Mesothelial cell of epicardium (in vitro differentiated cells): Measurements from ENCODE around the gene PDCD11. TPM values are rescaled to one million over a fixed set of nuclear protein-coding genes. Genes with fewer than 3 reads are reported as not detected.
"Not testable (repeated sequence)": the region's sequence is repeated elsewhere in the genome, so short reads cannot be mapped to it uniquely, and the experiment has no call there.

Source experiments
- DNase-seq, 2 experiments: peaks; one replicate each; pipeline ENCODE4 v3.0.0; 2021; ENCODE audit warnings: low spot score in 2 of 2; ENCODE audit not compliant: unreplicated experiment in 2 of 2
- H3K27ac Mint-ChIP-seq: 2 replicates; pipeline ENCODE4 v1.8.0; 2021; ENCODE audit warnings: mixed read lengths
- H3K27me3 Mint-ChIP-seq: 2 replicates; pipeline ENCODE4 v1.8.0; 2021; ENCODE audit warnings: low read depth, mixed read lengths
- H3K36me3 Mint-ChIP-seq: 2 replicates; pipeline ENCODE4 v1.8.0; 2021; ENCODE audit warnings: mixed read lengths
- H3K4me1 Mint-ChIP-seq: 2 replicates; pipeline ENCODE4 v1.8.0; 2021; ENCODE audit warnings: mixed read lengths
- H3K4me3 Mint-ChIP-seq: 2 replicates; pipeline ENCODE4 v1.8.0; 2021; ENCODE audit warnings: mild to moderate bottlenecking, moderate library complexity, mixed read lengths
- H3K9me3 Mint-ChIP-seq: 2 replicates; pipeline ENCODE4 v1.8.0; 2021; ENCODE audit warnings: mixed read lengths
- total RNA-seq: library from RNA; stranded (reverse); gene quantifications from 3 replicates; pipeline ENCODE4 v1.2.1, GENCODE V29; 2021
- TF ChIP-seq, protein P1 (sequence below): fragments of 200-600 bp; sonication (generic); IDR thresholded peaks from one replicate; pipeline ENCODE4 v1.5.0; 2021; ENCODE audit warnings: antibody characterized with exemption; ENCODE audit not compliant: unreplicated experiment

PDCD11 gene
- total RNA-seq, 1 donor from 2014 or later = 53.6 TPM

DNA sequence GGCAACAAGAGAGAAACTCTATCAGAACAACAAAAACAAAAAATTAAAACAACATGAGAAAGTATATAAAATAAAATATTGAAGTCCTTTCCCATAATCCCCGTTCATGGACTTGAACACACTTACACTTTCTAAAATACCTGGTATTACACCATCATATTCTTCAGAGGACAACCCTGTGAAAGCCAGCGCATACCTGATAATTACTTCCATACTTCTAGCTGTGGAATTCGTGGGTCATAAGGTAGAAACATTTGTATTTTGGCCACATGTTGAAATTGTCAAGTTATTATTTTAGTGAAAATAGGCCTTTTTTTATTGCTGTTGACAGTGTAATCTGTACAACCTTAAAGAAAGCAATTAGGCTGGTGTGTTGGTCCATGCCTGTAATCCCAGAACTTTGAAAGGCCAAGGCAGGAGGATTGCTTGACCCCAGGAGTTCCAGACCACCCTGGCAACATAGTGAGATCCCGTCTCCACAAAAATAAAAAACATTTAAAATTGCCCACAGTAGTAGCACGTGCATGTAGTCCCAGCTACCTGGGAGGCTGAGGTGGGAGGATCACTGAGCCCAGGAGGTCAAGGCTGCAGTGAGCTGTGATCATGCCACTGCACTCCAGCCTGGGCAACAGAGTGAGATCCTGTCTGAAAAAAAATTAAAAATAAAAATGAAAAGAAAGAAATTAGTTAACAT is 40.4 kb upstream of the PDCD11 start:
- TF ChIP-seq, protein P1, sequence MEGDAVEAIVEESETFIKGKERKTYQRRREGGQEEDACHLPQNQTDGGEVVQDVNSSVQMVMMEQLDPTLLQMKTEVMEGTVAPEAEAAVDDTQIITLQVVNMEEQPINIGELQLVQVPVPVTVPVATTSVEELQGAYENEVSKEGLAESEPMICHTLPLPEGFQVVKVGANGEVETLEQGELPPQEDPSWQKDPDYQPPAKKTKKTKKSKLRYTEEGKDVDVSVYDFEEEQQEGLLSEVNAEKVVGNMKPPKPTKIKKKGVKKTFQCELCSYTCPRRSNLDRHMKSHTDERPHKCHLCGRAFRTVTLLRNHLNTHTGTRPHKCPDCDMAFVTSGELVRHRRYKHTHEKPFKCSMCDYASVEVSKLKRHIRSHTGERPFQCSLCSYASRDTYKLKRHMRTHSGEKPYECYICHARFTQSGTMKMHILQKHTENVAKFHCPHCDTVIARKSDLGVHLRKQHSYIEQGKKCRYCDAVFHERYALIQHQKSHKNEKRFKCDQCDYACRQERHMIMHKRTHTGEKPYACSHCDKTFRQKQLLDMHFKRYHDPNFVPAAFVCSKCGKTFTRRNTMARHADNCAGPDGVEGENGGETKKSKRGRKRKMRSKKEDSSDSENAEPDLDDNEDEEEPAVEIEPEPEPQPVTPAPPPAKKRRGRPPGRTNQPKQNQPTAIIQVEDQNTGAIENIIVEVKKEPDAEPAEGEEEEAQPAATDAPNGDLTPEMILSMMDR = no peak
- no peaks in the 10 kb centered on the region for H3K27me3 Mint-ChIP-seq

DNA sequence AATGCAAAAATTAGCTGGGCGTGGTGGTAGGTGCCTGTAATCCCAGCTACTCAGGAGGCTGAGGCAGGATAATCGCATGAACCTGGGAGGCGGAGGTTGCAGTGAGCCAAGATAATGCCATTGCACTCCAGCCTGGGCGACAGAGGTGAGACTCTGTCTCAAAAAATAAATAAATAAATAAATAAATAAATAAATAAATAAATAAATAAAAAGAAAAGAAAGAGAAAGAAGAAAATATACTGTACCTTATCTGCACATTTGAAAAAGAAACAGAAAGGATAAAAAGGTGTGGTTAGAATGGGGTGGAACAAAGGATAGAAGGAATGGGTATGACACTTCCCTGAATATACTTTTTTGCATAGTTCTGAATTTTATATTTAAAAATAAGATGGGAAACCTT is 36.9 kb upstream of the PDCD11 start:
- not testable (repeated sequence) for H3K27me3 Mint-ChIP-seq, H3K27ac Mint-ChIP-seq, DNase-seq, H3K36me3 Mint-ChIP-seq, H3K9me3 Mint-ChIP-seq, H3K4me1 Mint-ChIP-seq, H3K4me3 Mint-ChIP-seq

More for the DNA sequence above, 40.4 kb upstream of the PDCD11 start:
- no peaks in the 10 kb centered on the region for H3K36me3 Mint-ChIP-seq
- DNase-seq = no peak
- H3K27ac Mint-ChIP-seq = no peak overlapping the region
- no peaks in the 10 kb centered on the region for H3K9me3 Mint-ChIP-seq
- no peak overlapping the region for H3K4me3 Mint-ChIP-seq
- no peaks in the 10 kb centered on the region for H3K4me1 Mint-ChIP-seq

DNA sequence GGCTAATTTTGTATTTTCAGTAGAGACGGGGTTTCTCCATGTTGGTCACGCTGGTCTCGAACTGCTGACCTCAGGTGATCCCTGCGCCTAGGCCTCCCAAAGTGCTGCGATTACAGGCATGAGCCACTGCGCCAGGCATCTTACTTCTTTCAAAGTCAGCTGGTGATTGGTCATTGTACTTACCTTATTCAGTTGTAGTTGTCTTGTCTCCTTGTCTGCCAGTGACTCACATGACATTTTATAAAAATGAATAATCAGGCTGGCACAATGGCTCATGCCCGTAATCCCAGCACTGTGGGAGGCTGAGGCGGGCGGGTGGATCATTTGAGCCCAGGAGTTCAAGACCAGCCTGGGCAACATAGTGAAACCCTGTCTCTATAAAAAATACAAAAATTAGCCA is 35.6 kb upstream of the PDCD11 start:
- H3K9me3 Mint-ChIP-seq, H3K36me3 Mint-ChIP-seq, H3K4me1 Mint-ChIP-seq, H3K27me3 Mint-ChIP-seq, DNase-seq, H3K27ac Mint-ChIP-seq, H3K4me3 Mint-ChIP-seq: not testable (repeated sequence)

DNA sequence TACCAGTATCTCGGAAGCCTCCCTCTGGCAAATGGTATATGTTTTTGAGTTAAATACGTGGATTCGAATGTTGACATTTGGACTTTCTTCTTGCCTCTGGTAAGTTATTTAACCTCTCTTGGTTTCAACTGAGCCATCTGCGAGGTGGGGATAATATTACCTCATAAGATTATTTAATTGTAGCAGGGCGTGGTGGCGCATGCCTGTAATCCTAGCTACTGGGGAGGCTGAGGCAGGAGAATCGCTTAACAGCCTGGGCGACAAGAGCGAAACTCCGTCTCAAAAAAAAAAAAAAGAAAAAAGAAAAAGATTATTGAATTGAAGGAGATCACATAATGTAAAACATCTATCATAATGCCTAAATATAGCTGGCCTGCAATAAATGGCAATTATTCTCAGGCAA is 29.0 kb upstream of the PDCD11 start:
- Mint-ChIP-seq H3K4me1 (peaks cover 5% of the 10 kb centered on the region), H3K27me3 (no peaks in the 10 kb centered on the region), H3K9me3 (peaks cover 6% of the 10 kb centered on the region), H3K27ac (peak overlapping the region; percentile 95), H3K4me3 (peak overlapping the region; percentile 92), H3K36me3 (no peaks in the 10 kb centered on the region)
- DNase-seq = no peak
- TF ChIP-seq, protein P1 = no peak

DNA sequence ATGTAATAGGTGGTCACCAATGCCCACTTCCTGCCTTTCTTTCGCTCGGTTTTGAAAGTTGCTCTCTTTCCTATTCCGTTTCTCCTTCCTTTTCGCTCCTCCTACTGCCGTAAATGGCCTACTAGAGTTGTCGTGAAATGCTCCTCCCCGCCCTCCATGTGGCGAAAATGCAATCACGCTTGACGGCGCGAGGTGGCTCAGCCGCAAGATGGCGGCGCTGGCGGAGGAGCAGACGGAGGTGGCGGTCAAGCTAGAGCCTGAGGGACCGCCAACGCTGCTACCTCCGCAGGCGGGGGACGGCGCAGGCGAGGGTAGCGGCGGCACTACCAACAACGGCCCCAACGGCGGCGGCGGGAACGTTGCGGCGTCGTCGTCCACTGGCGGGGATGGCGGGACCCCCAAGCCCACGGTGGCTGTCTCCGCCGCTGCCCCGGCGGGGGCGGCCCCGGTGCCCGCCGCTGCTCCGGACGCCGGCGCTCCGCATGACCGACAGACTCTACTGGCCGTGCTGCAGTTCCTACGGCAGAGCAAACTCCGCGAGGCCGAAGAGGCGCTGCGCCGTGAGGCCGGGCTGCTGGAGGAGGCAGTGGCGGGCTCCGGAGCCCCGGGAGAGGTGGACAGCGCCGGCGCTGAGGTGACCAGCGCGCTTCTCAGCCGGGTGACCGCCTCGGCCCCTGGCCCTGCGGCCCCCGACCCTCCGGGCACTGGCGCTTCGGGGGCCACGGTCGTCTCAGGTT is 28.5 kb upstream of the PDCD11 start, which contains the start of gene TAF5:
Gene TAF5, plus strand, starts transcription at position 195 of the 737 bp plus-strand sequence. Its CDS starts 14 bp downstream, at position 209.
- Mint-ChIP-seq H3K4me3 (peak within 1 kb of the TSS; percentile 92), H3K4me1 (peaks cover 5% of the 10 kb centered on the region), H3K27ac (peak within 1 kb of the TSS; percentile 95), H3K27me3 (no peaks in the 10 kb centered on the region), H3K9me3 (peaks cover 6% of the 10 kb centered on the region), H3K36me3 (no peaks in the 10 kb centered on the region)
- DNase-seq = peak; percentile 81 to 84
- TF ChIP-seq, protein P1 = peak; percentile 6

DNA sequence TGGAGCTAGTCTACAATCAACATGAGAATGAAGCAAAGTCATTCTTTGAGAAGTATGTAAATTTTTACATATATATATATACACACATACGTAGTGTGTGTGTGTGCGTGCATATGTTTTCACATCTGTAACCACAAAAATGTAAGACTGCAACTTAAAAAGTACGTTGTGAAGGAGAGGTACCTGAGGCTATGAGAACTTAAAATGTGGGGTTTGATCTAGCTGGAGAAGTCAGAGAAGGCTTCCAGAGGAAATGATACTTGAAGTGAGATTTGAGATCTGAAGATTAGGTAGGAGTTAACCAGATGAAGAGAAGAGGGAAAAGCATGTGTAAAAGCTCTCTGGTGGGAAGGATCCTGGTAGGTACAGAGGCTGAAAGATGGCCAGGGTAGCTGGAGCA is 22.9 kb upstream of the PDCD11 start:
- TF ChIP-seq, protein P1 = no peak
- Mint-ChIP-seq H3K36me3 (peaks cover 10% of the 10 kb centered on the region), H3K4me1 (peaks cover 1% of the 10 kb centered on the region), H3K27ac (no peak overlapping the region), H3K9me3 (no peaks in the 10 kb centered on the region), H3K4me3 (no peak overlapping the region), H3K27me3 (no peaks in the 10 kb centered on the region)
- DNase-seq = no peak
